Prostate gland (tissue), 2 donors: ENCODE measurements around the gene GSTM4. TPM values are rescaled to one million over a fixed set of nuclear protein-coding genes. Genes with fewer than 3 reads are reported as not detected.

Source experiments
- DNase-seq: peaks from one replicate; pipeline ENCODE4 v3.0.0-alpha.2; 2019; ENCODE audit warnings: low spot score
- H3K27ac ChIP-seq, 2 donors: fragments of 200-600 bp; sonication (generic); 2 replicates each; pipeline ENCODE4 v1.5.1; 2017 to 2019
- H3K27me3 ChIP-seq: fragments of 200-600 bp; sonication (generic); replicated peaks from 2 replicates; pipeline ENCODE4 v1.5.1; 2019; ENCODE audit not compliant: insufficient read depth
- H3K36me3 ChIP-seq, 2 donors: fragments of 200-600 bp; sonication (generic); 1 replicate in 1 of 2; 2 replicates in 1 of 2; pipeline versions ENCODE4 v1.5.1 to v1.8.1; 2017 to 2019
- H3K4me1 ChIP-seq: fragments of 200-600 bp; sonication (generic); replicated peaks from 2 replicates; pipeline ENCODE4 v1.5.1; 2019
- H3K4me3 ChIP-seq, 2 donors: fragments of 200-600 bp; sonication (generic); 2 replicates each; pipeline ENCODE4 v1.5.1; 2017 to 2019
- H3K9me3 ChIP-seq: fragments of 200-600 bp; sonication (generic); 2 replicates; pipeline ENCODE4 v1.5.1; 2017
- CTCF ChIP-seq, 4 experiments: fragments of 200-600 bp in 2 of 4; fragments of 450-650 bp in 2 of 4; sonication (generic) in 2 of 4; IDR thresholded peaks; 1 replicate in 3 of 4; 2 replicates in 1 of 4; pipeline ENCODE4 v1.5.1; 2016 to 2019; ENCODE audit warnings: antibody characterized with exemption in 4 of 4, mild to moderate bottlenecking in 2 of 4, moderate library complexity in 2 of 4
- POLR2A ChIP-seq: fragments of 450-650 bp; IDR thresholded peaks from one replicate; pipeline ENCODE4 v1.6.1; 2016; ENCODE audit warnings: antibody characterized with exemption, mild to moderate bottlenecking
- POLR2AphosphoS5 ChIP-seq: sonication (generic); formaldehyde crosslinking; IDR thresholded peaks from one replicate; pipeline ENCODE4 v1.6.1; 2017; ENCODE audit warnings: antibody characterized with exemption
- WGBS: methylation state at CpG from one replicate; pipeline ENCODE4 v1.1.5; 2018; 5-methylcytosine and 5-hydroxymethylcytosine counted together
- intact Hi-C: fragments of 100-400 bp; cut with DNase I; formaldehyde crosslinking; loops from one replicate; pipeline ENCODE4 v1.14.2; 2022
- total RNA-seq, 2 donors: library from RNA; depleted of rRNA; stranded (reverse); fragments of >200 nt; gene quantifications; one replicate each; pipeline ENCODE4 v1.1.0, GENCODE V29; 2016

GSTM4 gene
- total RNA-seq, 2 donors from 2014 or later = 26.8 to 56.5 TPM

- no peaks in the 10 kb centered on the region for H3K4me1 ChIP-seq
- WGBS = 92% methylated on average over 2 of the region's 2 CpGs
- no peak overlapping the region for H3K27ac ChIP-seq
- H3K9me3 ChIP-seq = no peaks in the 10 kb centered on the region
- no peak for DNase-seq
- TF ChIP-seq CTCF (IDR thresholded peaks at IDR 0.05) (no peak), POLR2AphosphoS5 (no peak), POLR2A (no peak)
- no peak overlapping the region for H3K4me3 ChIP-seq
- intact Hi-C loops = loop anchor here (5.0 kb wide), 2 partner anchors 130 to 340 kb away; partner anchors contain the start of gene AHCYL1
- no peaks in the 10 kb centered on the region for H3K27me3 ChIP-seq
- no peaks in the 10 kb centered on the region for H3K36me3 ChIP-seq
Measured at GRCh38 chr1:109641861-109642260, 14.0 kb upstream of the GSTM4 start.

DNA sequence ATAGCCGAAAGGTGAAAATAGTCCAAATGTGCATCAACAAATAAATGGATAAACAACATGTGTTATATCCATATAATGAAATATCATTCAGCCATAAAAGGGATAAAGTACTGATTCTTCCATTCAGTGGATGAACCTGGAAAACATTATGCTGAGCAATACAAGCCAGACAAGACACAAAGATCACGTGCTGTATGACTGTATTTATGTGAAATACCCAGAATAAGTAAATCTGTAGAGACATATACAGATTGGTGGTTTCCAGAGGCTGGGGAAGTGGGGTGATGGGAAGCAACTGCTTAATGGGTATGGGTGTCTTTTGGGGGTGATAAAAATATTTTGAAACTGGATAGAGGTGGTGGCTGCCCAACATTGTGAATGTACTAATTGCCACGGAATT is 13.3 kb upstream of the GSTM4 start:
- 81% methylated on average over 3 of the region's 3 CpGs for WGBS
- no peak for DNase-seq
- H3K36me3 ChIP-seq = no peaks in the 10 kb centered on the region
- no peak overlapping the region for H3K27ac ChIP-seq
- H3K27me3 ChIP-seq = no peaks in the 10 kb centered on the region
- intact Hi-C loops = loop anchor here (5.0 kb wide), 2 partner anchors 130 to 340 kb away; partner anchors contain the start of gene AHCYL1
- TF ChIP-seq CTCF (IDR thresholded peaks at IDR 0.05) (no peak), POLR2A (no peak), POLR2AphosphoS5 (no peak)
- no peaks in the 10 kb centered on the region for H3K9me3 ChIP-seq
- no peak overlapping the region for H3K4me3 ChIP-seq
- no peaks in the 10 kb centered on the region for H3K4me1 ChIP-seq

DNA sequence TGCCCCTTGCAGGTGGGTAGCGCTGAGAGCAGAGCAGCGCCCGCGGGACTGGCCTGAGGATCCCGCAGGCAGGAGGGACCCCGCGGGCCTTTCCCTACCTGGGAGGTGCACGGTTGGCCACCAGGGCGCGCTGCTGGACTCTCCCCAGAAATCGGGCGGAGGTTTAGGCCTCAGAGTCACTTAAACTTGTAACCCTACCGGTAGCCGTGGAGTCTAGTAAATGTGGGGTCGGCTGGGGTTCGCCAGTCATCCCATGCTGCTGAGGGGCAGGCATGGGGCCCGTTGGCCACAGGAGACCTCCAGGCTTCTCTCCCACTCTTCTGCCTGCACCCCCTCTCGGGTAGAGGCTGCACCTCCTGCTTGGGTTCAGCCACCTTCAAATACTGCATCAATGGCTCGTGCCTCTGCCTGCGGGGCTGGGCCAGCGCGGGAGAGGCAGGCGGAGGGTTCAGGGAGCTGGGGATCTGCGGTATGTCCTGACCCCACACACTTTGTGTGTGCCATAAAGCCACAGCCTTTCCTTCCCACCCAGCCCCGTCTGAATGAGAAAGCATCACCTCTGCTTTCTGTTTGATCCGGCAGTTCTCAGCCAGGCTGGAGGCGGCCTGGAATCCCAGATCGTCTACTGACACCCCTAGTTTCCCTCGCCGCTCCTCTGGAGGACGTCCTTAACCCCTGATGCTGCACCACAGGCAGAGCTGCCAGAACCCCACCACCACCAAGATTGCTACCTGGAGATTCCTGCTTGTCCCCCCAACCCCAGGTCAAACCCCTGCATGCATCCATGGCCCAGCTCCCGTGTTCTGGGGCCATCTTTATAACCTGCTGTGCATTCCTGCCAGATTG is 12.3 kb upstream of the GSTM4 start:
- Histone ChIP-seq H3K4me3 (no peak overlapping the region), H3K36me3 (no peaks in the 10 kb centered on the region), H3K27me3 (no peaks in the 10 kb centered on the region), H3K9me3 (no peaks in the 10 kb centered on the region), H3K4me1 (no peaks in the 10 kb centered on the region), H3K27ac (no peak overlapping the region)
- intact Hi-C loops = loop anchor here (5.0 kb wide), 2 partner anchors 129 to 339 kb away; partner anchors contain the start of gene AHCYL1
- 41% methylated on average over 31 of the region's 32 CpGs for WGBS
- DNase-seq = peak; percentile 76
- no peak for TF ChIP-seq POLR2A
- TF ChIP-seq CTCF (IDR thresholded peaks at IDR 0.05) = peak; percentile 69 to 88 (median 86)
- peak; percentile 28 for TF ChIP-seq POLR2AphosphoS5

DNA sequence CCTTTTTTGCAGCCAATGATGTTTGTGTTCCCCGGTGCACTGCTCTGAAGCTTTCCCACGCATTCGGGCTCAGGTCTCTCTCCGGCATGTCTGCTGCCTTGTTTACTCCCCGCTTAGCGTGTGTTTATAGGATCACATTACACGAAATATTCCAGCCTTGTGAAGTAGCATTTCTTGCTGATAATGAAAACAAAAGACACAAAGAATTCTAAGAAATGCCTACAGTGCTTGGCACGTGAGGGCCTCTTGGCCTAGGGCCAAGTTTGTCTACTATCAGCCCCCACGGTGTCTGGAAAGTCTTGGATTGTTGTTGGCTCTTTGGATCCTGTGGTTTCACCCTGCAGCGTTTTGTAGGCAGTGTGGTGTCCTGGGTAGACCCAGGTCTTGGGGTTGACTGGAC is 11.2 kb upstream of the GSTM4 start:
- Histone ChIP-seq H3K27me3 (no peaks in the 10 kb centered on the region), H3K27ac (no peak overlapping the region), H3K9me3 (no peaks in the 10 kb centered on the region), H3K36me3 (no peaks in the 10 kb centered on the region), H3K4me3 (no peak overlapping the region), H3K4me1 (no peaks in the 10 kb centered on the region)
- no peak for TF ChIP-seq POLR2AphosphoS5
- no CpG with 5 or more reads among the region's 10 CpGs for WGBS
- intact Hi-C loops = loop anchor here (5.0 kb wide), 2 partner anchors 128 to 338 kb away; partner anchors contain the start of gene AHCYL1
- DNase-seq = no peak

DNA sequence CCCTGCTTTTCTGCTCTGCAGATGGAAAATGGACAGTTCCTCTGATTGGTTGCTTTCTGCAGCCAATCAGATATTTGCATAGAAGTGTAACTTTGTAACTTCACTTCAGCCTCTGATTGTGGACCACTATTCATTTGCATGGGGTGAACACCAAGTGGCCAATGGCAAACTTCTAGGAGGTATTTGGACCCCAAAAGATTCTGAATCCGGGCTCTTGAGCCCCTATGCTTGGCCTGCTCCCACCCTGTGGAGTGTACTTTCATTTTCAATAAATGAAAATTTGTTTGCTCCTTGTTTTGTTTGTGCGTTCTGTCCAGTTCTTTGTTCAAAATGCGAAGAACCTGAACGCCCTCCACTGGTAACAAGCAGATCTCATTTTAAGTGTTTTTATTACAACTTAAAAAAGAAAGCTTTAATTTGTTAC is 6.4 kb upstream of the GSTM4 start:
- no peaks in the 10 kb centered on the region for H3K27me3 ChIP-seq
- H3K9me3 ChIP-seq = no peaks in the 10 kb centered on the region
- H3K4me1 ChIP-seq = no peaks in the 10 kb centered on the region
- intact Hi-C loops = no loop called here
- H3K36me3 ChIP-seq = no peaks in the 10 kb centered on the region
- DNase-seq = no peak
- H3K27ac ChIP-seq = no peak overlapping the region
- H3K4me3 ChIP-seq = no peak overlapping the region
- WGBS = 45% methylated on average over 4 of the region's 4 CpGs
- TF ChIP-seq POLR2AphosphoS5 (no peak), CTCF (IDR thresholded peaks at IDR 0.05) (peak in 2 of 4 experiments; percentile 31 to 56)
